Measurements from ENCODE around the gene DIABLO.
"Not testable (repeated sequence)": the region's sequence is repeated elsewhere in the genome, so short reads cannot be mapped to it uniquely, and the experiment has no call there.

The DIABLO gene

DNA sequence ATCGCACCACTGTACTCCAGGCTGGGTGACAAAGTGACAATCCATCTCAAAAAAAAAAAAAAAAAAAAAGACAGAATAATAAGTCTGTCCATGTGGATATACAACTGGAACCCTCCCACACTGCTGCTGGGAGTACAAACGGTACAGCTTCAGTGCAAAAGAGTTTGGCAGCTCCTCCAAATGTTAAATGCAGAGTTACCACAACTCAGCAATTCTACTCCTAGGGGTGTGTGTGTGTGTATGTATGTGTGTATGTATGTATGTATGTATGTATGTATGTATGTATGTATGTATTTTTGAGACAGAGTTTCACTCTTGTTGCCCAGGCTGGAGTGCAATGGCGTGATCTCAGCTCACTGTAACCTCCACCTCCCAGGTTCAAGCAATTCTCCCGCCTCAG is 33.1 kb upstream of the DIABLO start:
- H3K27ac ChIP-seq (ENCODE audit: insufficient read depth in 1 of 2, low read depth in 1 of 2, low read length in 2 of 2, poor library complexity in 1 of 2, severe bottlenecking in 2 of 2); H3K4me1 ChIP-seq (ENCODE audit: control extremely low read depth in 1 of 4, control insufficient read depth in 4 of 4, insufficient read depth in 4 of 4, low read length in 3 of 4); H3K27me3 ChIP-seq (replicated peaks in 2 of 5; ENCODE audit: control insufficient read depth in 4 of 5, insufficient read depth in 5 of 5, low read length in 4 of 5); H3K9me3 ChIP-seq (ENCODE audit: control extremely low read depth in 1 of 5, control insufficient read depth in 4 of 5, insufficient read depth in 2 of 5, low read depth in 1 of 5, low read length in 4 of 5); H3K4me3 ChIP-seq (ENCODE audit: control insufficient read depth in 1 of 7, extremely low read depth in 1 of 7, insufficient read depth in 4 of 7, low read depth in 2 of 7, low read length in 6 of 7); DNase-seq; CTCF ChIA-PET: not testable (repeated sequence)
- peaks cover 15 to 65% (median 29%) of the 10 kb centered on the region in 4 experiments for H3K36me3 ChIP-seq (ENCODE audit: control insufficient read depth in 4 of 4, insufficient read depth in 4 of 4, low read length in 3 of 4)
- POLR2A ChIA-PET, result interaction anchor here (0.6 kb wide), 1 partner anchor 644 kb away, joined by 5 read pairs; no protein-coding TSS in a partner anchor
- WGBS (ENCODE audit: insufficient coverage), result no CpG with 5 or more reads among the region's 4 CpGs

DNA sequence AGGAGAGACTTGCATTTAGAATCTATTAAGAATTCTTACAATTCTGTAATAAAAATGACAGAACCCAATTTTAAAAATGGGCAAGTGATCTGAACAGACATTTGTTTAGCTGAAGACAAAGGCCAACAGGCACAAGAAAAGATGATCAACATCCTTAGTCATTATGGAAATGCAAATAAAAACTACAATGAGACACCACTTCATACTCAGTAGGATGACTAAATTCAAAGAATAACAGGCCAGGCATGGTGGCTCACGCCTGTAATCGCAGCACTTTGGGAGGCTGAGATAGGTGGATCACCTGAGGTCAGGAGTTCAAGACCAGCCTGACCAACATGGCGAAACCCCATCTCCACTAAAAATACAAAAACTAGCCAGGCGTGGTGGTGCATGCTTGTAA is 32.6 kb upstream of the DIABLO start:
- H3K36me3 ChIP-seq (ENCODE audit: control insufficient read depth in 4 of 4, insufficient read depth in 4 of 4, low read length in 3 of 4), result peaks cover 13 to 68% (median 28%) of the 10 kb centered on the region in 4 experiments
- CTCF ChIA-PET; H3K9me3 ChIP-seq (ENCODE audit: control extremely low read depth in 1 of 5, control insufficient read depth in 4 of 5, insufficient read depth in 2 of 5, low read depth in 1 of 5, low read length in 4 of 5); H3K27me3 ChIP-seq (replicated peaks in 2 of 5; ENCODE audit: control insufficient read depth in 4 of 5, insufficient read depth in 5 of 5, low read length in 4 of 5); DNase-seq; H3K4me1 ChIP-seq (ENCODE audit: control extremely low read depth in 1 of 4, control insufficient read depth in 4 of 4, insufficient read depth in 4 of 4, low read length in 3 of 4); POLR2A ChIA-PET; H3K27ac ChIP-seq (ENCODE audit: insufficient read depth in 1 of 2, low read depth in 1 of 2, low read length in 2 of 2, poor library complexity in 1 of 2, severe bottlenecking in 2 of 2); H3K4me3 ChIP-seq (ENCODE audit: control insufficient read depth in 1 of 7, extremely low read depth in 1 of 7, insufficient read depth in 4 of 7, low read depth in 2 of 7, low read length in 6 of 7): not testable (repeated sequence)
- no CpG with 5 or more reads among the region's 4 CpGs for WGBS (ENCODE audit: insufficient coverage)

DNA sequence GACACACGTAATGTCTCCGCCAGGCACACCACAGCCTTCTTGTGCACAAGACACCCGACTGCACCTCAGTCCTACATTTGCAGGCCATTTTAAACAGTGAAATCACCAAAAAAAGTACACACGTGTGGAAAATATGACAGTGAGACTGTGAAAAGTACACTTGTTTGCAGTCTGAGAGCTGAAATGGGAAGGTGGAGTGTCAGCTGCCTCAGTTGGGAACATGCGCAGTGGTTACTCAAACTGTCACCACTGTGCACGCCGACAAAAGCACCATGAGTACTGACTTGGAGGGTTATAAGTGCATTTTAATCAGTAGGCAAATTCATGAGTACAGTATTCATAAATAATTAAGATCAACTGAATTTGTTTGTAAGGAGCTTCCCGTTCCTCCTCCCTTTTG is 24.7 kb upstream of the DIABLO start:
- peaks cover 8 to 46% (median 29%) of the 10 kb centered on the region in 4 experiments for H3K36me3 ChIP-seq (ENCODE audit: control insufficient read depth in 4 of 4, insufficient read depth in 4 of 4, low read length in 3 of 4)
- H3K27ac ChIP-seq (ENCODE audit: insufficient read depth in 1 of 2, low read depth in 1 of 2, low read length in 2 of 2, poor library complexity in 1 of 2, severe bottlenecking in 2 of 2), result no peak overlapping the region
- no peaks in the 10 kb centered on the region for H3K4me1 ChIP-seq (ENCODE audit: control extremely low read depth in 1 of 4, control insufficient read depth in 4 of 4, insufficient read depth in 4 of 4, low read length in 3 of 4)
- DNase-seq, result no peak
- no peaks in the 10 kb centered on the region for H3K27me3 ChIP-seq (replicated peaks in 2 of 5; ENCODE audit: control insufficient read depth in 4 of 5, insufficient read depth in 5 of 5, low read length in 4 of 5)
- no peak overlapping the region for H3K4me3 ChIP-seq (ENCODE audit: control insufficient read depth in 1 of 7, extremely low read depth in 1 of 7, insufficient read depth in 4 of 7, low read depth in 2 of 7, low read length in 6 of 7)
- CTCF ChIA-PET, result no interaction called here
- H3K9me3 ChIP-seq (ENCODE audit: control extremely low read depth in 1 of 5, control insufficient read depth in 4 of 5, insufficient read depth in 2 of 5, low read depth in 1 of 5, low read length in 4 of 5), result no peaks in the 10 kb centered on the region
- WGBS (ENCODE audit: insufficient coverage), result 96% methylated on average over 4 of the region's 8 CpGs
- POLR2A ChIA-PET, result no interaction called here

DNA sequence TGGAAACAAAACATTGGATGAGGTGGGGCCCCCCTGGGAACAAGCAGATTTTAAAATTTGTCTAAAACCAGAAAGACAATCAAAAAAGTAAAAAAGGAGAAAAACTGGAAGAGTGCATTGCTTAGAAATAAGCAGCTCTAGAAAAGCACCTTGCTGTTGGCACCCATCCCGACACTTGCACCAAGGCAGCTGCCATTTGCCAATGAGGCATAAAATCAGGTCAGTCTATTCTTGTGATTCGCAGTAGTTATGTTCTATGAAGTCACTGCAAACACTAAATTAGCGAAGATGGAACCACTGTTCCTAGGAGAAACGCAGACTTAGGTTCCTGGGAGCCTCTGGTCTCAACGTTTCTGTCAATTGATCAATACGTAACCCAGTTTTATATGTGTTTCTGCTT is 24.2 kb upstream of the DIABLO start:
- no peaks in the 10 kb centered on the region for H3K27me3 ChIP-seq (replicated peaks in 2 of 5; ENCODE audit: control insufficient read depth in 4 of 5, insufficient read depth in 5 of 5, low read length in 4 of 5)
- ChIA-PET CTCF (no interaction called here), POLR2A (no interaction called here)
- H3K36me3 ChIP-seq (ENCODE audit: control insufficient read depth in 4 of 4, insufficient read depth in 4 of 4, low read length in 3 of 4), result peaks cover 8 to 46% (median 29%) of the 10 kb centered on the region in 4 experiments
- no peak overlapping the region for H3K27ac ChIP-seq (ENCODE audit: insufficient read depth in 1 of 2, low read depth in 1 of 2, low read length in 2 of 2, poor library complexity in 1 of 2, severe bottlenecking in 2 of 2)
- DNase-seq, result no peak
- WGBS (ENCODE audit: insufficient coverage), result 100% methylated on average over 6 of the region's 6 CpGs
- H3K4me1 ChIP-seq (ENCODE audit: control extremely low read depth in 1 of 4, control insufficient read depth in 4 of 4, insufficient read depth in 4 of 4, low read length in 3 of 4), result no peaks in the 10 kb centered on the region
- no peak overlapping the region for H3K4me3 ChIP-seq (ENCODE audit: control insufficient read depth in 1 of 7, extremely low read depth in 1 of 7, insufficient read depth in 4 of 7, low read depth in 2 of 7, low read length in 6 of 7)
- H3K9me3 ChIP-seq (ENCODE audit: control extremely low read depth in 1 of 5, control insufficient read depth in 4 of 5, insufficient read depth in 2 of 5, low read depth in 1 of 5, low read length in 4 of 5), result no peaks in the 10 kb centered on the region

DNA sequence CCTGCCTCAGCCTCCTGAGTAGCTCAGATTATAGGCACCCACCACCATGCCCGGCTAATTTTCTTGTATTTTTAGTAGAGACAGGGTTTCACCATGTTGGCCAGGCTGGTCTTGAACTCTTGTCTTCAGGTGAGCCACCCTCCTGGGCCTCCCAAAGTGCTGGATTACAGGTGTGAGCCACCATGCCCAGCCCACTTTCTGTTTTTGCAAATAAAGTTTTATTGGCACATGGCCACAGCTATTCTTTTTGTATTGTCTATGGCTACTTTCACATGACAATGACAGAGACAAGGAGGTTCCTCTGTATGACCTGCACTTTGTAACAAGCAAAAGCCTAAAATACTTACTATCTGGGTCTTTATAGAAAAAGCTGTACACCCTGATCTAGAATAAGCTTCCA is 19.7 kb upstream of the DIABLO start:
- ChIA-PET CTCF (interaction anchor here (0.8 to 1.7 kb wide), 2 partner anchors 15 to 22 kb away, joined by 3 to 5 read pairs; no protein-coding TSS in a partner anchor), POLR2A (no interaction called here)
- H3K4me1 ChIP-seq (ENCODE audit: control extremely low read depth in 1 of 4, control insufficient read depth in 4 of 4, insufficient read depth in 4 of 4, low read length in 3 of 4), result no peaks in the 10 kb centered on the region
- H3K9me3 ChIP-seq (ENCODE audit: control extremely low read depth in 1 of 5, control insufficient read depth in 4 of 5, insufficient read depth in 2 of 5, low read depth in 1 of 5, low read length in 4 of 5), result no peaks in the 10 kb centered on the region
- WGBS (ENCODE audit: insufficient coverage), result 100% methylated on average over 1 of the region's 1 CpG
- no peak overlapping the region for H3K27ac ChIP-seq (ENCODE audit: insufficient read depth in 1 of 2, low read depth in 1 of 2, low read length in 2 of 2, poor library complexity in 1 of 2, severe bottlenecking in 2 of 2)
- H3K4me3 ChIP-seq (ENCODE audit: control insufficient read depth in 1 of 7, extremely low read depth in 1 of 7, insufficient read depth in 4 of 7, low read depth in 2 of 7, low read length in 6 of 7), result no peak overlapping the region
- peaks cover 6 to 53% (median 39%) of the 10 kb centered on the region in 4 experiments for H3K36me3 ChIP-seq (ENCODE audit: control insufficient read depth in 4 of 4, insufficient read depth in 4 of 4, low read length in 3 of 4)
- no peaks in the 10 kb centered on the region for H3K27me3 ChIP-seq (replicated peaks in 2 of 5; ENCODE audit: control insufficient read depth in 4 of 5, insufficient read depth in 5 of 5, low read length in 4 of 5)
- DNase-seq, result no peak

DNA sequence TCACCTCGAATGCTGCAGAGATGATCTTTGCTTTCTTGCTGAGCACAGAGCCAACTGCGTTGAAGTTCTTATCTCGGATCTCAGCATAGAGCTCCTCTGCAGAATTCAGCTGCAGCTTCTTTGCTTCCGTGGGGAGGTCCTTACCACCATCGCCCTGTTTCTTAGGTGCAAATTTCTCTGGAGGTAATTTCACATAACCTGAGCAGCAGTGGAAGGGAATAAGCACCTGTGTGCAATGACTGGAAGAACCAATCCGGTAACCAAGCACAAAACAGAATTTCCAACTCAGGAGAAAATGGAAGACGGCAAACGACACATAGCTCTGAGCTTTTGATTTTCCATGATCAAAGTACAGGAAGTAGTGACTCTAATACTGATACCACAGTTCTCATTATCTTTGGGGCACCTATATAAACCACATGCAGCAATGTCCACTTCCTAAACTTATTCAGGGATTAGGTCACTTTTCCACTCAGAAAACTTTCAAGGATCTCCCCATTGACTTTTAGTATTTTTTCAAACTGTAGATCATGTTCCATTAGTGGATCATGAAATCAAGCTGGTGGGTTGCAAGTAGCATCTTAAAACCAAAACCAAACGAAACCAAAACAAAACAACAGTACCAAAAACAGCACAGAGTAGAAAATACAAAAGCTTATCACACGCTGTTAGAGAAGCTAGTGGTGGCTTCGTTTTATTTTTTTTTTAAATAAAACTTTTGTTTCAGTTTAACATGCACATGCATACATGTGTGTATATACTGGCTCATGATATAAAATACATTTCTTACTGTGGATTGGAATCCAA is 18.9 kb upstream of the DIABLO start:
- Histone ChIP-seq H3K27me3 (replicated peaks in 2 of 5; ENCODE audit: control insufficient read depth in 4 of 5, insufficient read depth in 5 of 5, low read length in 4 of 5) (no peaks in the 10 kb centered on the region), H3K4me1 (ENCODE audit: control extremely low read depth in 1 of 4, control insufficient read depth in 4 of 4, insufficient read depth in 4 of 4, low read length in 3 of 4) (no peaks in the 10 kb centered on the region), H3K4me3 (ENCODE audit: control insufficient read depth in 1 of 7, extremely low read depth in 1 of 7, insufficient read depth in 4 of 7, low read depth in 2 of 7, low read length in 6 of 7) (no peak overlapping the region), H3K27ac (ENCODE audit: insufficient read depth in 1 of 2, low read depth in 1 of 2, low read length in 2 of 2, poor library complexity in 1 of 2, severe bottlenecking in 2 of 2) (no peak overlapping the region), H3K36me3 (ENCODE audit: control insufficient read depth in 4 of 4, insufficient read depth in 4 of 4, low read length in 3 of 4) (peaks cover 9 to 52% (median 37%) of the 10 kb centered on the region in 4 experiments), H3K9me3 (ENCODE audit: control extremely low read depth in 1 of 5, control insufficient read depth in 4 of 5, insufficient read depth in 2 of 5, low read depth in 1 of 5, low read length in 4 of 5) (no peaks in the 10 kb centered on the region)
- no peak for DNase-seq
- CTCF ChIA-PET, result interaction anchor here (0.5 to 1.7 kb wide), 6 partner anchors 8 to 948 kb away, joined by 3 to 5 read pairs (median 3); partner anchors contain the start of gene CAMKK2
- WGBS (ENCODE audit: insufficient coverage), result 96% methylated on average over 8 of the region's 11 CpGs
- POLR2A ChIA-PET, result interaction anchor here (0.5 kb wide), 1 partner anchor 11 kb away, joined by 3 read pairs; no protein-coding TSS in a partner anchor

DNA sequence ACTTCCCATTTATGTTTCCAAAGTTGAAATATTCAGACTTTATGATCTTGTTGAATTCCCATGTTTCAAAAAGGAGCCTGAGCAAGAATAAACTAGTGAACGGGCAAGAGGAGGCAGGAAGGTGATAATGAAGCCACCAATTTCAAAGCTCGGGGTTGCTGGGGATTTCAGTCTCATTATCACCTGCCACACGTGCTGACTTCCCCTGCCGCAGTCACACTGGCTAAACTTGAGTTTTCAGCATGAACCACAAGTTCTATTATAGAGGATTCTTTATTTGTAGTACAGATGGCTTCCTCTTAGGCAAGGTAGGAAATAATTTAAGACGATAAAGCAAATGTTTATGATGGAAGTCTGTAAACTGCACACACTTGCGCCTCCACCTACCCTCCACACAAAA is 18.1 kb upstream of the DIABLO start:
- H3K4me3 ChIP-seq (ENCODE audit: control insufficient read depth in 1 of 7, extremely low read depth in 1 of 7, insufficient read depth in 4 of 7, low read depth in 2 of 7, low read length in 6 of 7), result no peak overlapping the region
- WGBS (ENCODE audit: insufficient coverage), result 75% methylated on average over 3 of the region's 6 CpGs
- H3K27me3 ChIP-seq (replicated peaks in 2 of 5; ENCODE audit: control insufficient read depth in 4 of 5, insufficient read depth in 5 of 5, low read length in 4 of 5), result no peaks in the 10 kb centered on the region
- ChIA-PET CTCF (interaction anchor here (0.7 kb wide), 2 partner anchors 23 to 190 kb away, joined by 3 read pairs; no protein-coding TSS in a partner anchor), POLR2A (interaction anchor here (0.5 to 0.6 kb wide), 2 partner anchors 11 kb away, joined by 3 to 4 read pairs; no protein-coding TSS in a partner anchor)
- peak in 1 of 3 donors; percentile 27 for DNase-seq
- no peaks in the 10 kb centered on the region for H3K9me3 ChIP-seq (ENCODE audit: control extremely low read depth in 1 of 5, control insufficient read depth in 4 of 5, insufficient read depth in 2 of 5, low read depth in 1 of 5, low read length in 4 of 5)
- peaks cover 9 to 46% (median 32%) of the 10 kb centered on the region in 4 experiments for H3K36me3 ChIP-seq (ENCODE audit: control insufficient read depth in 4 of 4, insufficient read depth in 4 of 4, low read length in 3 of 4)
- no peaks in the 10 kb centered on the region for H3K4me1 ChIP-seq (ENCODE audit: control extremely low read depth in 1 of 4, control insufficient read depth in 4 of 4, insufficient read depth in 4 of 4, low read length in 3 of 4)
- no peak overlapping the region for H3K27ac ChIP-seq (ENCODE audit: insufficient read depth in 1 of 2, low read depth in 1 of 2, low read length in 2 of 2, poor library complexity in 1 of 2, severe bottlenecking in 2 of 2)
